ENCODE measurements around the gene TBCE.
"Not testable (repeated sequence)": the region's sequence is repeated elsewhere in the genome, so short reads cannot be mapped to it uniquely, and the experiment has no call there.

Gene TBCE

DNA sequence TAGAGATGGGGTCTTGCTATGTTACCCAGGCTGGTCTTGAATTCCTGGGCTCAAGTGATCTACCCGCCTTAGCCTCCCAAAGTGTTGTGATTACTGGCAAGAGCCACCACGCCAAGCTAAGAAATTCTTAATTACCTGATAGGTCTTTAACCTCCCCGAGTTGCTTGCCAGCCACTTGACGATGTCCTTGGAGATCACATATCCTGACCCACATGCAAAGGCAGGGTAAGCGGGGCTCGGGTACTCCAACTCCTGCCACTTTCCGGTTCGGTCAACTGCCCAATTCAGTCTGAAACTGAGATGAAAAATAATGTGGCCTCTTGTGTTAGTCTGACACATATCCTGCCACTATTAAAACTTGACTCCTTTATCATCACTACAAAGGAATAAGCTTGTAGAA lies 86.8 kb downstream of the TBCE start:
- H3K4me3 ChIP-seq (ENCODE audit: low read depth, low read length), result no peak overlapping the region
- TF ChIP-seq, protein P1, sequence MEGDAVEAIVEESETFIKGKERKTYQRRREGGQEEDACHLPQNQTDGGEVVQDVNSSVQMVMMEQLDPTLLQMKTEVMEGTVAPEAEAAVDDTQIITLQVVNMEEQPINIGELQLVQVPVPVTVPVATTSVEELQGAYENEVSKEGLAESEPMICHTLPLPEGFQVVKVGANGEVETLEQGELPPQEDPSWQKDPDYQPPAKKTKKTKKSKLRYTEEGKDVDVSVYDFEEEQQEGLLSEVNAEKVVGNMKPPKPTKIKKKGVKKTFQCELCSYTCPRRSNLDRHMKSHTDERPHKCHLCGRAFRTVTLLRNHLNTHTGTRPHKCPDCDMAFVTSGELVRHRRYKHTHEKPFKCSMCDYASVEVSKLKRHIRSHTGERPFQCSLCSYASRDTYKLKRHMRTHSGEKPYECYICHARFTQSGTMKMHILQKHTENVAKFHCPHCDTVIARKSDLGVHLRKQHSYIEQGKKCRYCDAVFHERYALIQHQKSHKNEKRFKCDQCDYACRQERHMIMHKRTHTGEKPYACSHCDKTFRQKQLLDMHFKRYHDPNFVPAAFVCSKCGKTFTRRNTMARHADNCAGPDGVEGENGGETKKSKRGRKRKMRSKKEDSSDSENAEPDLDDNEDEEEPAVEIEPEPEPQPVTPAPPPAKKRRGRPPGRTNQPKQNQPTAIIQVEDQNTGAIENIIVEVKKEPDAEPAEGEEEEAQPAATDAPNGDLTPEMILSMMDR (IDR thresholded peaks at IDR 0.05; ENCODE audit: low read depth, low read length), result no peak

DNA sequence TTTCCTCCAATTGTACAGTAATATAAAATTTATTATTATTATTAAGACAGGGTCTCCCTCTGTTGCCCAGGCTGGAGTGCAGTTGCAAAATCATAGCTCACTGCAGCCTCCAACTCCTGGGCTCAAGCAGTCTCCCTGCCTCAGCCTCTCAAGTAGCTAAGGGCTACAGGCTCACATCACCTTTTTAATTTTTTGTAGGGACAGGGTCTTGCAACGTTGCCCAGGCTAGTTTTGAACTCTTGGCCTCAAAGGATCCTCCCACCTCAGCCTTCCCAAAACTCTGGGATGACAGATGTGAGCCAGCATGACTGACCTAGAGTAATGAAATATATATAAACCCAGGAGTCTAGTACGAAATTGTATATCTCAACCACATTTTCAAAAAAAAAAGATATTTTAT lies 87.9 kb downstream of the TBCE start:
- TF ChIP-seq, protein P1 (IDR thresholded peaks at IDR 0.05; ENCODE audit: low read depth, low read length), result no peak
- H3K4me3 ChIP-seq (ENCODE audit: low read depth, low read length), result no peak overlapping the region

DNA sequence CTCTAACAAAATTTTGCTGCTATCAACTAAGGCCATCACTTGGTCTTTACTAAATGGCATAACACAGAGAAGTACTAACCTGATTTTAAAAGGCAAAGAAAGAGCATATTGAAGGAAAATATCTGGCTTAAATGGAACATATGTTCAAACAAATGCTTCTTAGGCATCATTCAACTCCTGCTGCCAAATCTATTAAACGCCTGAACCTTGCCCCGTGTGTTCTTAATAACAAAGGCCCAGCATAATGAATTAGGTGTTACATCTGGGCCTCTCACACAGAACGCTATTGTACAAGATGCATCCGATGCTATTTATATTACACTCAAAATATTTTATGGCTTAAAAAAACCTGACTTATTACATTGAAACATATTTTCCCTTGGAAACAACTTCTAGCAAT lies 88.6 kb downstream of the TBCE start:
- TF ChIP-seq, protein P1 (IDR thresholded peaks at IDR 0.05; ENCODE audit: low read depth, low read length), result no peak
- H3K4me3 ChIP-seq (ENCODE audit: low read depth, low read length), result no peak overlapping the region

DNA sequence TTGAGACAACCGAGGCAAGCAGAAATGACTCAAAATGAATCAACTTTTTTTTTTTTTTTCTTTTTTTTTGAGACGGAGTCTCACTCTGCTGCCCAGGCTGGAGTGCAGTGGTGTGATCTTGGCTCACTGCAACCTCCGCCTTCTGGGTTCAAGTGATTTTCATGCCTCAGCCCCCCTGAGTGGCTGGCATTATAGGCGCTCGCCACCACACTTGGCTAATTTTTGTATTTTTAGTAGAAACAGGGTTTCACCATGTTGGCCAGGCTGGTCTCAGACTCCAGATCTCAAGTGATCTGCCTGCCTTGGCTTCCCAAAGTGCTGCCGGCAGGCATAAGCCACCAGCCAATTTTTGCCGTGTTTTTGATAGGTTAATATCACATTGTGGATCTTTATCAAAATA lies 90.6 kb downstream of the TBCE start:
- H3K4me3 ChIP-seq (ENCODE audit: low read depth, low read length), result not testable (repeated sequence)

DNA sequence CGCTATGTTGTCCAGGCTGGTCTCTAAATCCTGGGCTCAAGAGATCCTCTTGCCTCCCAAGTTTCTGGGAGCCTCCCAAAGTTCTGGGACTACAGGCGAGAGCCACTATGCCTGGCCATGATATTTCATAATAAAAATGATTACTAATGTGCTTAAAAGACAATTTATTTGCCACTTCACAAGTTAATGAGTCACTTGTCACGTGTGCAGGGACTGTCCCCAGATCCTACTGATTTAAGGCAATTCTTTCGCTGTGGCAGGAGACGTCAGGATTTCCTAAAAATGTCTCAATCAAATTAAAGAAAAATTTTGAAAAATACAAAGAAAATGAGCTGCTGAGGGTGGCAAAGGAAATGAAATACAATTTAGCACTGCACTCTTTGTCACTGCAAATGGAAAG lies 93.5 kb downstream of the TBCE start:
- no peak overlapping the region for H3K4me3 ChIP-seq (ENCODE audit: low read depth, low read length)
- TF ChIP-seq, protein P1 (IDR thresholded peaks at IDR 0.05; ENCODE audit: low read depth, low read length), result no peak

DNA sequence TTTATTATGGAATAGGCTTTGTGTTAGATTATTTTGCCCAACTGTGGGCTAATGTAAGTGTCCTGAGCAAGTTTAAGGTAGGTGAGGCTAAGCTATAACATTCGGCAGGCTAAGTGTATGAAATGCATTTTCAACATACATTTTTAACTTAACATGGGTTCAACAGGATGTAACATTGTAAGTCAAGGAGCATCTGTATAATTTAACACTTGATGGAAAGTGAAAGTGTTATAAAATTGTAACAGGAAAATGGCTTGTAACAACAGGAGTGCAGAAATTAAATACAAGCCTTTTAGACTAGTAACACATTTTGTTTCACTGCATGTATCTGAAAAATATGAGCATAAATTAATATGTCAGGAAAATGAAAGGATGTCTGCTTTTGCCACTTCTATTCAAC lies 94.7 kb downstream of the TBCE start:
- no peak overlapping the region for H3K4me3 ChIP-seq (ENCODE audit: low read depth, low read length)
- TF ChIP-seq, protein P1 (IDR thresholded peaks at IDR 0.05; ENCODE audit: low read depth, low read length), result no peak

DNA sequence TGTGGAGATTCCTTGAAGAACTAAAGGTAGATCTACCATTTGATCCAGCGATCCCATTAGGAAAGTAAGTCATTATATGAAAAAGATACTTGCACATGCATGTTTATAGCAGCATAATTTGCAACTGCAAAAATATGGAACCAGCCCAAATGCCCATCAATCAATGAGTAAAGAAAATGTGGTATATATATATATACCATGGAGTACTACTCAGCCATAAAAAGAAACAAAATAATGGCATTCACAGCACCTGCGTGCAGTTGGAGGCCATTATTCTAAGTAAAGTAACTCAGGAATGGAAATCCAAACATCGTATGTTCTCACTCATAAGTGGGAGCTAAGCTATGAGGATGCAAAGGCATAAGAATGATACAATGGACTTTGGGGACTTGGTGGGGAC lies 95.6 kb downstream of the TBCE start:
- H3K4me3 ChIP-seq (ENCODE audit: low read depth, low read length), result not testable (repeated sequence)

DNA sequence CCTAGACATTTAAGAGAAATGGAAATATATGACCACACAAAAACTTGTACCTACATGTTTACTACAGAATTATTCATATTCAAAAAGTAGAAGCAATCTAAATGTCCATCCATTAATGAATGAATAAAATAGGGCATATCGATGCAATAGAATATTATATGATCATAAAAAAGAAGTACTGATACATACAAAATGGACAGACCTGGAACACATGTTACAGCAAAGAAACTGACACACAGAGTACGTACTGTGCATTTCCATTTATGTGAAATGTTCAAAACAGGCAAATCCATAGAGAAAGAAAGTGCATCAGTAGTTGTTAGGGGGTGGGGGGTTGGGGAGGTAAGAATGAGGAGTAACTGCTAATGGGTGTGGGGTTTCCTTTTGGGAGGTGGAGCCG lies 97.8 kb downstream of the TBCE start:
- TF ChIP-seq, protein P1 (IDR thresholded peaks at IDR 0.05; ENCODE audit: low read depth, low read length), result no peak
- H3K4me3 ChIP-seq (ENCODE audit: low read depth, low read length), result no peak overlapping the region

DNA sequence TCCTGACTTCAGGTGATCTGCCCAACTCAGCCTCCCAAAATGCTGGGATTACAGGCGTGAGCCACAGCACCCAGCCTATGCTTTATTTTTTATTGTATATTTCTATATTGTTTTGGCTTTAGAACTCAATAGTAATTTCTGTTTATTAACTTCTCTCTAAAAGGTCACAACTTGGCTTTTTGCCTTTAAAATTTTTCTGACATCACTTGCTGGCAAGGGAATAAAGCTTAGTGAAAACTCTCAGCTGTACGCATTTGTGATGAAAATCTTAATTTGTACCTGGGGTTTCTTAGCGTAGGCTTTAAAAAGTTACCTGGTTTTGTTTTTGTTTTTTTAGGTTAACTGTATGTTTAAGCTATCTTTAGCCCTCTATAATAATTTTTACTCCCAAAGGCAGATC lies 100.8 kb downstream of the TBCE start:
- no peak overlapping the region for H3K4me3 ChIP-seq (ENCODE audit: low read depth, low read length)
- TF ChIP-seq, protein P1 (IDR thresholded peaks at IDR 0.05; ENCODE audit: low read depth, low read length), result no peak

All from WI38 (cell line).